Osteoblast (primary cell): Measurements from ENCODE around the gene APPBP2. TPM values are rescaled to one million over a fixed set of nuclear protein-coding genes. Genes with fewer than 3 reads are reported as not detected.

Experiments used
- DNase-seq: peaks from one replicate; pipeline ENCODE4 v3.0.0; 2011; ENCODE audit warnings: low spot score, mixed read lengths; ENCODE audit not compliant: insufficient read length; ENCODE audit errors: missing footprints
- H2AFZ ChIP-seq: 2 replicates; pipeline ENCODE4 v1.6.0; 2011; ENCODE audit warnings: mild to moderate bottlenecking, low read length
- H3K27ac ChIP-seq: 2 replicates; pipeline ENCODE4 v1.5.1; 2011; ENCODE audit warnings: mild to moderate bottlenecking, low read depth, low read length, moderate library complexity
- H3K27me3 ChIP-seq: 2 replicates; pipeline ENCODE4 v1.6.0; 2012; ENCODE audit warnings: mild to moderate bottlenecking, control low read depth, inconsistent platforms, low read length, moderate library complexity; ENCODE audit not compliant: insufficient read depth
- H3K36me3 ChIP-seq: 2 replicates; pipeline ENCODE4 v1.5.1; 2011; ENCODE audit warnings: mild to moderate bottlenecking, low read length, control low read depth, moderate library complexity; ENCODE audit not compliant: insufficient read depth
- H3K4me1 ChIP-seq: 2 replicates; pipeline ENCODE4 v1.5.1; 2011; ENCODE audit warnings: mild to moderate bottlenecking, low read length, control low read depth, moderate library complexity; ENCODE audit not compliant: insufficient read depth
- H3K4me2 ChIP-seq: 2 replicates; pipeline ENCODE4 v1.6.0; 2011; ENCODE audit warnings: mild to moderate bottlenecking, low read length; ENCODE audit not compliant: insufficient read depth
- H3K4me3 ChIP-seq: fragments of 200-600 bp; sonication (generic); 3 replicates; pipeline ENCODE4 v1.5.1; 2012; ENCODE audit warnings: mild to moderate bottlenecking, low read length, inconsistent platforms; ENCODE audit not compliant: insufficient read depth
- H3K79me2 ChIP-seq: 2 replicates; pipeline ENCODE4 v1.6.0; 2012; ENCODE audit warnings: mild to moderate bottlenecking, low read length, control low read depth, inconsistent platforms; ENCODE audit not compliant: insufficient read depth
- H3K9me3 ChIP-seq: 2 replicates; pipeline ENCODE4 v1.5.1; 2011; ENCODE audit warnings: low read depth, low read length, control low read depth
- H4K20me1 ChIP-seq: 2 replicates; pipeline ENCODE4 v1.6.0; 2012; ENCODE audit warnings: mild to moderate bottlenecking, low read length, control low read depth; ENCODE audit not compliant: insufficient read depth
- total RNA-seq: library from RNA; depleted of rRNA; stranded (reverse); fragments of >200 nt; gene quantifications from 2 replicates; pipeline ENCODE4 v1.2.3, GENCODE V29; 2012
- TF ChIP-seq, protein P1 (sequence below): IDR thresholded peaks from 2 replicates; pipeline ENCODE4 v1.5.1; 2011; ENCODE audit warnings: mild to moderate bottlenecking, low read depth, low read length, moderate library complexity; ENCODE audit errors: extremely low read depth

APPBP2 gene
- total RNA-seq, 1 donor: 49.9 TPM

DNA sequence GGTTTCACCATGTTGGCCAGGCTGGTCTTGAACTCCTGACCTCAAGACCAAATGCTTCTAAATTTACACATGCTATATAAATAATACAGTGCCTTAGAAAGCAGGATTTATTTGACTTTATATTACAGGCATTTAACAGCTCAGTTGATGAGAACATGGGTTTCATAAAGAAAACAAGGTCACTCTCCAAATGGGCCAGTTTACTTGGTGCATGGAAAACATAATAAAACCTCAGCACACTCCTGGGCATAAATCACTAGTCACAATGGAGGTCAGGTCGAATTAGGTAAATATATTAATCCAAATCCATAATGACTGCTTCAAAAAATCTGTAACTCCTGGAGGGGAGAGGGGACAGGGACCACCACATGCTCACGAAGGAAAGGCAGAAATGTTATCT is 24.5 kb downstream of the APPBP2 start:
- peaks cover 18% of the 10 kb centered on the region for H3K36me3 ChIP-seq
- H3K79me2 ChIP-seq: peaks cover 91% of the 10 kb centered on the region
- TF ChIP-seq, protein P1, sequence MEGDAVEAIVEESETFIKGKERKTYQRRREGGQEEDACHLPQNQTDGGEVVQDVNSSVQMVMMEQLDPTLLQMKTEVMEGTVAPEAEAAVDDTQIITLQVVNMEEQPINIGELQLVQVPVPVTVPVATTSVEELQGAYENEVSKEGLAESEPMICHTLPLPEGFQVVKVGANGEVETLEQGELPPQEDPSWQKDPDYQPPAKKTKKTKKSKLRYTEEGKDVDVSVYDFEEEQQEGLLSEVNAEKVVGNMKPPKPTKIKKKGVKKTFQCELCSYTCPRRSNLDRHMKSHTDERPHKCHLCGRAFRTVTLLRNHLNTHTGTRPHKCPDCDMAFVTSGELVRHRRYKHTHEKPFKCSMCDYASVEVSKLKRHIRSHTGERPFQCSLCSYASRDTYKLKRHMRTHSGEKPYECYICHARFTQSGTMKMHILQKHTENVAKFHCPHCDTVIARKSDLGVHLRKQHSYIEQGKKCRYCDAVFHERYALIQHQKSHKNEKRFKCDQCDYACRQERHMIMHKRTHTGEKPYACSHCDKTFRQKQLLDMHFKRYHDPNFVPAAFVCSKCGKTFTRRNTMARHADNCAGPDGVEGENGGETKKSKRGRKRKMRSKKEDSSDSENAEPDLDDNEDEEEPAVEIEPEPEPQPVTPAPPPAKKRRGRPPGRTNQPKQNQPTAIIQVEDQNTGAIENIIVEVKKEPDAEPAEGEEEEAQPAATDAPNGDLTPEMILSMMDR: no peak
- no peaks in the 10 kb centered on the region for H3K27me3 ChIP-seq
- H3K4me2 ChIP-seq: no peak overlapping the region
- H3K27ac ChIP-seq: no peak overlapping the region
- no peak overlapping the region for H2AFZ ChIP-seq
- H3K4me3 ChIP-seq: no peak overlapping the region
- peaks cover 36% of the 10 kb centered on the region for H4K20me1 ChIP-seq
- no peaks in the 10 kb centered on the region for H3K9me3 ChIP-seq
- H3K4me1 ChIP-seq: peaks cover 6% of the 10 kb centered on the region
- no peak for DNase-seq

- peaks cover 41% of the 10 kb centered on the region for H3K79me2 ChIP-seq
Observed at GRCh38 chr17:60496041-60496440, 30.0 kb downstream of the APPBP2 start.

DNA sequence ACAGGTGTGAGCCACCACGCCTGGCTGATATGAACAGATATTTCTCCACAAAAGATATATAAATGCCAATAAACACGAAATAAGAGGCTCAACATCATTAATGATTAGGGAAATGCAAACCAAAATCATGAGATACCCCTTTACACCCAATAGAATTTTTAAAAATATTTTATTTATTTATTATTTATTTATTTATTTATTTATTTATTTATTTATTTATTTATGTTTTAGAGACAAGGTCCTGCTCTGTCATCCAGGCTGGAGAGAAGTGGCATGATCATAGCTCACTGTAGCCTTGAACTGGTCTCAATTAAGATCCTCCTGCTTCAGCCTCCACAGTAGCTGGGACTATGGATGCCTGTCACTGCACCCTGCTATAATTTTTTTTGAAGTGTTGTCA is 30.8 kb downstream of the APPBP2 start:
- H3K36me3 ChIP-seq: peaks cover 52% of the 10 kb centered on the region
- H3K4me2 ChIP-seq: no peak overlapping the region
- H3K4me1 ChIP-seq: no peaks in the 10 kb centered on the region
- no peak overlapping the region for H3K27ac ChIP-seq
- TF ChIP-seq, protein P1: no peak
- no peaks in the 10 kb centered on the region for H3K9me3 ChIP-seq
- H3K4me3 ChIP-seq: no peak overlapping the region
- peaks cover 35% of the 10 kb centered on the region for H3K79me2 ChIP-seq
- no peak for DNase-seq
- H2AFZ ChIP-seq: no peak overlapping the region
- no peaks in the 10 kb centered on the region for H3K27me3 ChIP-seq
- peaks cover 8% of the 10 kb centered on the region for H4K20me1 ChIP-seq

More at GRCh38 chr17:60496041-60496440, 30.0 kb downstream of the APPBP2 start:
- Histone ChIP-seq H3K4me2 (no peak overlapping the region), H3K27ac (peak overlapping the region; percentile 24), H3K27me3 (no peaks in the 10 kb centered on the region), H2AFZ (no peak overlapping the region), H3K4me3 (no peak overlapping the region), H3K36me3 (peaks cover 46% of the 10 kb centered on the region), H3K9me3 (no peaks in the 10 kb centered on the region), H4K20me1 (peaks cover 12% of the 10 kb centered on the region), H3K4me1 (no peaks in the 10 kb centered on the region)
- TF ChIP-seq, protein P1: no peak
- DNase-seq: no peak

DNA sequence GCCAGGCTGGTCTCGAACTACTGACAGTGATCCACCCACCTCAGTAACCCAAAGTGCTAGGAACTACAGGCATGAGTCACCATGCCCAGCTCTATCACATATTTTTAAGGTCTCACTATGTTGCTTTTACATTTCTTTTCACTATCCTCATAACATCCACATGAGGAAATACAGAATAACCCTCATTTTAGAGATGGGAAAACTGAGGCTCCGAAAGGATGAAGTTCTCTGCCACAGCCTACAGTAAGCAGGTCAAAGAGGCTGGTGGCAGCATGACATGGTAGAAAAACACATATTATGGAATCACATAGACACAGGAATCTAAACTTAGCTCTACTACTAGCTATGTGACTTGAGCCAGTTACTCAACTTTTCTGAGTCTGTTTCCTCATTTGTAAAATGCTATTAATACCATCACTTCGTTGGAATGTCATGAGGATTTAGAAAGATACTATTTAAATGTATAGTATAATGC is 32.2 kb downstream of the APPBP2 start:
- Histone ChIP-seq H3K36me3 (peaks cover 60% of the 10 kb centered on the region), H3K27ac (peak overlapping the region; percentile 29)

More for the DNA sequence above, 32.2 kb downstream of the APPBP2 start:
- H3K9me3 ChIP-seq: no peaks in the 10 kb centered on the region
- H3K4me2 ChIP-seq: no peak overlapping the region
- H2AFZ ChIP-seq: no peak overlapping the region
- peaks cover under 1% of the 10 kb centered on the region for H4K20me1 ChIP-seq
- H3K4me3 ChIP-seq: no peak overlapping the region
- peaks cover 23% of the 10 kb centered on the region for H3K79me2 ChIP-seq
- TF ChIP-seq, protein P1: no peak
- no peaks in the 10 kb centered on the region for H3K27me3 ChIP-seq
- no peak for DNase-seq
- no peaks in the 10 kb centered on the region for H3K4me1 ChIP-seq
